Measurements from ENCODE around the gene MRFAP1. TPM values are rescaled to one million over a fixed set of nuclear protein-coding genes. Genes with fewer than 3 reads are reported as not detected.

MRFAP1 gene
- total and polyA plus RNA-seq, 4 experiments from 2014 or later, result 149 to 169 (median 157) TPM

GRCh38 chr4:6639137-6639680, 1.3 kb upstream of the MRFAP1 start:
- Histone ChIP-seq H3K27ac (ENCODE audit: low read depth, low read length) (no peak overlapping the region), H3K4me3 (ENCODE audit: low read length in 2 of 2) (no peak overlapping the region), H3K36me3 (ENCODE audit: insufficient read depth, low read length) (peaks cover 17% of the 10 kb centered on the region), H3K27me3 (ENCODE audit: insufficient read depth, low read length) (no peaks in the 10 kb centered on the region), H3K9me3 (ENCODE audit: control insufficient read depth in 1 of 2, low read length in 2 of 2) (no peaks in the 10 kb centered on the region), H3K4me1 (ENCODE audit: insufficient read depth, low read length) (peaks cover 28% of the 10 kb centered on the region)
- Mint-ChIP-seq H3K27ac (peak overlapping the region in 3 of 7 donors; percentile 32 to 69 (median 35)), H3K36me3 (peaks cover 29 to 38% of the 10 kb centered on the region in 2 donors), H3K9me3 (peaks cover 0 to 2% (median 0%) of the 10 kb centered on the region in 8 donors), H3K4me3 (peak overlapping the region in 6 of 8 donors; percentile 8 to 67 (median 38)), H3K4me1 (peaks cover 28 to 40% (median 33%) of the 10 kb centered on the region in 4 donors), H3K27me3 (no peaks in the 10 kb centered on the region)
- intact Hi-C loops (cut with micrococcal nuclease), result no loop called here
- no peak for DNase-seq
- CTCF ChIA-PET (ENCODE audit: partially characterized antibody), result interaction anchor here (0.7 to 1.7 kb wide), 5 partner anchors 23 to 431 kb away, joined by 4 to 6 read pairs (median 4); no protein-coding TSS in a partner anchor
- POLR2A ChIA-PET (ENCODE audit: partially characterized antibody), result interaction anchor here (2.2 to 7.6 kb wide), 8 partner anchors 35 to 429 kb away, joined by 11 to 168 read pairs (median 35); partner anchors contain the start of genes BLOC1S4, GRPEL1, MAN2B2 and MRFAP1L1

GRCh38 chr4:6641164-6641970, 882 bp downstream of the MRFAP1 start:
- H3K27ac Mint-ChIP-seq, result peak overlapping the region; percentile 98 to 100 (median 99)
- peaks cover 17% of the 10 kb centered on the region for H3K36me3 ChIP-seq (ENCODE audit: insufficient read depth, low read length)
- H3K4me3 Mint-ChIP-seq, result peak overlapping the region; percentile 96 to 100 (median 98)
- no peaks in the 10 kb centered on the region for H3K9me3 ChIP-seq (ENCODE audit: control insufficient read depth in 1 of 2, low read length in 2 of 2)
- CTCF ChIA-PET (ENCODE audit: partially characterized antibody), result interaction anchor here (1.6 to 3.1 kb wide), 3 partner anchors 33 to 345 kb away, joined by 5 to 19 read pairs (median 13); a partner anchor contains a TSS
- POLR2A ChIA-PET (ENCODE audit: partially characterized antibody), result interaction anchor here (0.6 to 7.6 kb wide), 35 partner anchors 12 to 459 kb away, joined by 3 to 168 read pairs (median 5); partner anchors contain the start of genes BLOC1S4, GRPEL1, MAN2B2 and MRFAP1L1
- intact Hi-C loops (cut with micrococcal nuclease), result loop anchor here (2.0 kb wide), 1 partner anchor 17 kb away; no protein-coding TSS in a partner anchor
- H3K27me3 ChIP-seq (ENCODE audit: insufficient read depth, low read length), result no peaks in the 10 kb centered on the region
- H3K36me3 Mint-ChIP-seq, result peaks cover 29 to 41% of the 10 kb centered on the region in 2 donors
- peak overlapping the region; percentile 98 for H3K27ac ChIP-seq (ENCODE audit: low read depth, low read length)
- peaks cover 31% of the 10 kb centered on the region for H3K4me1 ChIP-seq (ENCODE audit: insufficient read depth, low read length)
- peaks cover 0 to 2% (median 0%) of the 10 kb centered on the region in 8 donors for H3K9me3 Mint-ChIP-seq
- H3K4me3 ChIP-seq (ENCODE audit: low read length in 2 of 2), result peak overlapping the region; percentile 90 to 92
- H3K27me3 Mint-ChIP-seq, result no peaks in the 10 kb centered on the region
- DNase-seq, result peak; percentile 51 to 70 (median 63)
- peaks cover 29 to 41% (median 36%) of the 10 kb centered on the region in 4 donors for H3K4me1 Mint-ChIP-seq

GRCh38 chr4:6641971-6642320, 1.5 kb downstream of the MRFAP1 start:
- intact Hi-C loops (cut with micrococcal nuclease), result loop anchor here (2.0 kb wide), 1 partner anchor 17 kb away; no protein-coding TSS in a partner anchor
- H3K36me3 Mint-ChIP-seq, result peaks cover 29 to 41% of the 10 kb centered on the region in 2 donors
- peak overlapping the region; percentile 96 to 100 (median 98) for H3K4me3 Mint-ChIP-seq
- H3K9me3 Mint-ChIP-seq, result peaks cover 0 to 2% (median 0%) of the 10 kb centered on the region in 8 donors
- Histone ChIP-seq H3K36me3 (ENCODE audit: insufficient read depth, low read length) (peaks cover 17% of the 10 kb centered on the region), H3K27ac (ENCODE audit: low read depth, low read length) (peak overlapping the region; percentile 98), H3K4me3 (ENCODE audit: low read length in 2 of 2) (peak overlapping the region; percentile 90 to 92), H3K9me3 (ENCODE audit: control insufficient read depth in 1 of 2, low read length in 2 of 2) (no peaks in the 10 kb centered on the region), H3K27me3 (ENCODE audit: insufficient read depth, low read length) (no peaks in the 10 kb centered on the region), H3K4me1 (ENCODE audit: insufficient read depth, low read length) (peaks cover 31% of the 10 kb centered on the region)
- POLR2A ChIA-PET (ENCODE audit: partially characterized antibody), result interaction anchor here (0.8 to 7.6 kb wide), 11 partner anchors 11 to 267 kb away, joined by 3 to 168 read pairs (median 14); partner anchors contain the start of genes MRFAP1L1, S100P and TBC1D14
- H3K27ac Mint-ChIP-seq, result peak overlapping the region; percentile 98 to 100 (median 99)
- H3K4me1 Mint-ChIP-seq, result peaks cover 30 to 45% (median 38%) of the 10 kb centered on the region in 4 donors
- H3K27me3 Mint-ChIP-seq, result no peaks in the 10 kb centered on the region
- DNase-seq, result no peak
- CTCF ChIA-PET (ENCODE audit: partially characterized antibody), result interaction anchor here (2.7 to 3.1 kb wide), 2 partner anchors 32 to 75 kb away, joined by 13 to 19 read pairs; a partner anchor contains a TSS

- Histone ChIP-seq H3K9me3 (ENCODE audit: control insufficient read depth in 1 of 2, low read length in 2 of 2) (no peaks in the 10 kb centered on the region), H3K36me3 (ENCODE audit: insufficient read depth, low read length) (peaks cover 17% of the 10 kb centered on the region), H3K27me3 (ENCODE audit: insufficient read depth, low read length) (no peaks in the 10 kb centered on the region), H3K27ac (ENCODE audit: low read depth, low read length) (peak overlapping the region; percentile 98), H3K4me3 (ENCODE audit: low read length in 2 of 2) (no peak overlapping the region), H3K4me1 (ENCODE audit: insufficient read depth, low read length) (peaks cover 31% of the 10 kb centered on the region)
- intact Hi-C loops (cut with micrococcal nuclease), result no loop called here
- H3K36me3 Mint-ChIP-seq, result peaks cover 29 to 41% of the 10 kb centered on the region in 2 donors
- peak overlapping the region in 5 of 8 donors; percentile 36 to 100 (median 73) for H3K4me3 Mint-ChIP-seq
- ChIA-PET CTCF (ENCODE audit: partially characterized antibody) (no interaction called here), POLR2A (ENCODE audit: partially characterized antibody) (interaction anchor here (0.6 to 7.6 kb wide), 9 partner anchors 10 to 140 kb away, joined by 3 to 168 read pairs (median 12); partner anchors contain the start of genes BLOC1S4 and S100P)
- peak overlapping the region; percentile 38 to 100 (median 99) for H3K27ac Mint-ChIP-seq
- peaks cover 30 to 45% (median 38%) of the 10 kb centered on the region in 4 donors for H3K4me1 Mint-ChIP-seq
- no peaks in the 10 kb centered on the region for H3K27me3 Mint-ChIP-seq
- H3K9me3 Mint-ChIP-seq, result peaks cover 0 to 2% (median 0%) of the 10 kb centered on the region in 8 donors
- no peak for DNase-seq
Observed at GRCh38 chr4:6643141-6643847, 2.8 kb downstream of the MRFAP1 start.

- Mint-ChIP-seq H3K9me3 (peaks cover 0 to 2% (median 0%) of the 10 kb centered on the region in 8 donors), H3K27ac (peak overlapping the region; percentile 67 to 100 (median 88)), H3K27me3 (no peaks in the 10 kb centered on the region), H3K4me3 (no peak overlapping the region), H3K4me1 (peaks cover 29 to 45% (median 36%) of the 10 kb centered on the region in 4 donors), H3K36me3 (peaks cover 29 to 41% of the 10 kb centered on the region in 2 donors)
- Histone ChIP-seq H3K27me3 (ENCODE audit: insufficient read depth, low read length) (no peaks in the 10 kb centered on the region), H3K4me3 (ENCODE audit: low read length in 2 of 2) (no peak overlapping the region), H3K9me3 (ENCODE audit: control insufficient read depth in 1 of 2, low read length in 2 of 2) (no peaks in the 10 kb centered on the region), H3K4me1 (ENCODE audit: insufficient read depth, low read length) (peaks cover 31% of the 10 kb centered on the region), H3K36me3 (ENCODE audit: insufficient read depth, low read length) (peaks cover 17% of the 10 kb centered on the region), H3K27ac (ENCODE audit: low read depth, low read length) (no peak overlapping the region)
- DNase-seq, result no peak
- ChIA-PET POLR2A (ENCODE audit: partially characterized antibody) (interaction anchor here (1.4 to 7.6 kb wide), 8 partner anchors 14 to 423 kb away, joined by 3 to 168 read pairs (median 4); partner anchors contain the start of genes BLOC1S4, GRPEL1 and MRFAP1L1), CTCF (ENCODE audit: partially characterized antibody) (interaction anchor here (0.8 to 1.6 kb wide), 4 partner anchors 14 to 228 kb away, joined by 3 to 6 read pairs (median 4); no protein-coding TSS in a partner anchor)
- intact Hi-C loops (cut with micrococcal nuclease), result no loop called here
Observed at GRCh38 chr4:6644792-6645530, 4.5 kb downstream of the MRFAP1 start.

- peaks cover 18% of the 10 kb centered on the region for H3K4me1 ChIP-seq (ENCODE audit: insufficient read depth, low read length)
- no peak overlapping the region for H3K27ac ChIP-seq (ENCODE audit: low read depth, low read length)
- H3K27ac Mint-ChIP-seq, result peak overlapping the region in 4 of 7 donors; percentile 7 to 71 (median 65)
- peaks cover 15 to 23% (median 18%) of the 10 kb centered on the region in 4 donors for H3K4me1 Mint-ChIP-seq
- ChIA-PET POLR2A (ENCODE audit: partially characterized antibody) (interaction anchor here (1.0 kb wide), 1 partner anchor 16 kb away, joined by 3 read pairs; no protein-coding TSS in a partner anchor), CTCF (ENCODE audit: partially characterized antibody) (no interaction called here)
- H3K9me3 Mint-ChIP-seq, result no peaks in the 10 kb centered on the region
- H3K4me3 ChIP-seq (ENCODE audit: low read length in 2 of 2), result no peak overlapping the region
- peaks cover 11 to 19% of the 10 kb centered on the region in 2 donors for H3K36me3 Mint-ChIP-seq
- H3K4me3 Mint-ChIP-seq, result no peak overlapping the region
- no peaks in the 10 kb centered on the region for H3K9me3 ChIP-seq (ENCODE audit: control insufficient read depth in 1 of 2, low read length in 2 of 2)
- no peaks in the 10 kb centered on the region for H3K27me3 Mint-ChIP-seq
- H3K27me3 ChIP-seq (ENCODE audit: insufficient read depth, low read length), result no peaks in the 10 kb centered on the region
- intact Hi-C loops (cut with micrococcal nuclease), result no loop called here
- no peak for DNase-seq
- H3K36me3 ChIP-seq (ENCODE audit: insufficient read depth, low read length), result peaks cover 11% of the 10 kb centered on the region
Observed at GRCh38 chr4:6647169-6647568, 6.7 kb downstream of the MRFAP1 start.
